HepG2 (cell line): Measurements from ENCODE around the gene CAPN10. TPM values are rescaled to one million over a fixed set of nuclear protein-coding genes. Genes with fewer than 3 reads are reported as not detected.
A peak's percentile ranks its signal among the peaks of the same experiment; 100 is the strongest.

Experiments used
- DZIP1 ChIP-seq: sonication (generic); formaldehyde crosslinking; IDR thresholded peaks from 2 replicates; pipeline ENCODE4 v1.5.0; 2020; ENCODE audit warnings: mild to moderate bottlenecking, missing genetic modification reagents
- GRHL1 ChIP-seq: sonication (generic); formaldehyde crosslinking; conservative IDR thresholded peaks from 2 replicates; pipeline ENCODE4 v1.8.0; 2022; ENCODE audit warnings: missing genetic modification reagents
- MTA3 ChIP-seq: sonication (generic); formaldehyde crosslinking; IDR thresholded peaks from 2 replicates; pipeline ENCODE4 v1.4.0; 2020; ENCODE audit warnings: missing genetic modification reagents
- PCBP1 ChIP-seq: fragments of 200-400 bp; formaldehyde crosslinking; IDR thresholded peaks from 2 replicates; pipeline ENCODE4 v1.6.1; 2017; ENCODE audit warnings: mild to moderate bottlenecking, low read depth, low read length, borderline replicate concordance
- RERE ChIP-seq: IDR thresholded peaks from 2 replicates; pipeline ENCODE4 v1.6.1; 2016; ENCODE audit warnings: low read depth, missing genetic modification reagents, missing compliant biosample characterization
- TRAFD1 ChIP-seq: sonication (generic); formaldehyde crosslinking; IDR thresholded peaks from 2 replicates; pipeline ENCODE4 v1.5.1; 2020; ENCODE audit warnings: missing genetic modification reagents, mild to moderate bottlenecking, borderline replicate concordance
- U2AF1 ChIP-seq: fragments of 200-400 bp; formaldehyde crosslinking; optimal IDR thresholded peaks from 2 replicates; pipeline ENCODE3; 2017; ENCODE audit warnings: mild to moderate bottlenecking, low read depth, low read length
- ZC3H4 ChIP-seq: sonication (generic); formaldehyde crosslinking; IDR thresholded peaks from 2 replicates; pipeline ENCODE4 v1.4.0; 2020; ENCODE audit warnings: missing genetic modification reagents, borderline replicate concordance
- ZNF567 ChIP-seq: sonication (generic); formaldehyde crosslinking; IDR thresholded peaks from 2 replicates; pipeline ENCODE4 v1.8.1; 2023; ENCODE audit warnings: mild to moderate bottlenecking, missing genetic modification reagents, borderline replicate concordance
- ZNF770 ChIP-seq: sonication (generic); formaldehyde crosslinking; IDR thresholded peaks from 2 replicates; pipeline ENCODE4 v1.5.0; 2020; ENCODE audit warnings: mild to moderate bottlenecking, missing genetic modification reagents
- ZNF773 ChIP-seq: sonication (generic); formaldehyde crosslinking; IDR thresholded peaks from 2 replicates; pipeline ENCODE4 v1.4.0; 2020; ENCODE audit warnings: missing genetic modification reagents, borderline replicate concordance
- ZNF891 ChIP-seq: sonication (generic); formaldehyde crosslinking; IDR thresholded peaks from 2 replicates; pipeline ENCODE4 v1.5.0; 2020; ENCODE audit warnings: mild to moderate bottlenecking, missing genetic modification reagents
- polyA plus RNA-seq, 8 experiments: library from polyadenylated mRNA; depleted of rRNA in 3 of 8; stranded (reverse) in 7 of 8; unstranded in 1 of 8; fragments of >200 nt; fragmentation: Illumina TruSeq in 4 of 8; extraction: Trizol in 4 of 8; gene quantifications; 2 replicates each; pipeline versions ENCODE4 v1.2.1 to v1.2.3, GENCODE V29; 2011 to 2016; ENCODE audit warnings: low read depth in 4 of 8, missing spikeins in 1 of 8, mixed read lengths in 1 of 8; ENCODE audit not compliant: insufficient read depth in 1 of 8
- total RNA-seq, 5 experiments: library from RNA; depleted of rRNA; stranded (reverse); fragments of >200 nt; fragmentation: Illumina TruSeq; extraction: Trizol; gene quantifications; 2 replicates each; pipeline ENCODE4 v1.2.3, GENCODE V29; 2016; ENCODE audit warnings: low read depth in 1 of 5

CAPN10 gene
- total and polyA plus RNA-seq, 2 of the 13 experiments (the other 11 are each of a cell fraction or from before 2014, with no cell fraction given): 27.6 to 32.4 TPM

- TF ChIP-seq RERE (no peak), ZNF567 (CRISPR knock-in tag) (peak; percentile 43; the same call in 1 of the 2 replicates), MTA3 (CRISPR knock-in tag) (no peak), U2AF1 (peak; percentile 51), GRHL1 (CRISPR knock-in tag) (no peak), ZC3H4 (peak; percentile 51; the same call in 1 of the 2 replicates), ZNF770 (peak; percentile 55; the same call in 1 of the 2 replicates), PCBP1 (no peak), DZIP1 (CRISPR knock-in tag) (no peak), ZNF773 (CRISPR knock-in tag) (no peak), TRAFD1 (no peak), ZNF891 (CRISPR knock-in tag) (peak; percentile 73; the same call in 1 of the 2 replicates)
Measured at GRCh38 chr2:240604291-240604938, 17.9 kb downstream of the CAPN10 start (continued).
